Sigmoid colon (tissue), 3 donors: ENCODE results near the gene TACC2.
"Not testable (repeated sequence)": the region's sequence is repeated elsewhere in the genome, so short reads cannot be mapped to it uniquely, and the experiment has no call there.

Source experiments
- CTCF ChIP-seq, 4 experiments: fragments of 450-650 bp in 3 of 4; fragments of 200-600 bp in 1 of 4; IDR thresholded peaks; one replicate each; pipeline ENCODE4 v1.5.1; 2016 to 2019; ENCODE audit warnings: antibody characterized with exemption in 4 of 4, mild to moderate bottlenecking in 3 of 4, moderate library complexity in 2 of 4
- POLR2A ChIP-seq, 2 donors: fragments of 450-650 bp; IDR thresholded peaks; one replicate each; pipeline ENCODE4 v1.6.1; 2016; ENCODE audit warnings: antibody characterized with exemption in 2 of 2, mild to moderate bottlenecking in 2 of 2, moderate library complexity in 2 of 2

- not testable (repeated sequence) for TF ChIP-seq CTCF, POLR2A (IDR thresholded peaks at IDR 0.05)
These were observed 77.5 kb downstream of the TACC2 start for GRCh38 chr10:122066337-122066939.
